ENCODE data around the gene SMAD5.

Gene SMAD5

DNA sequence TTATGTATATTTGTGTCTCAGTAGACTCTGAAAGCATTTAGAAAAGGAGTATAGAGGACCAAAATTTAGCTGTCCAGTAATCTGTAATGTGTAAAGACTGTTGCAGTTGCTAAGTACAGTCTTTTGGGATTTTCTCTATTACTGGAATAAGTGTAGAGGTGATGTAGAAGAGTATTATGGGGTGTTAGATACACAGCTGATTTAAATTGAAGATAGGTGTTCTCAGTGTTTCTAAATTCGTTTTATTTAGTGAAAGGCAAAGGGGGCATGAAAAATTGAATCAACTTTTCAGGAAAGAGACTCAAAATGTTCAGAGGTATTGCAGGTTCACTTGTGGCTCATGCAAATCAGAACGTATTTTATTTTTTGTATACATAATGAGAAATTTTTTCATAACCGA lies 13.6 kb downstream of the SMAD5 start:
- H2AFZ ChIP-seq, result no peak overlapping the region
- H3K27ac ChIP-seq, result no peak overlapping the region
- peaks cover 29% of the 10 kb centered on the region for H3K79me2 ChIP-seq
- no peaks in the 10 kb centered on the region for H3K9me3 ChIP-seq (ENCODE audit: control insufficient read depth, low read length)
- no peak overlapping the region for H3K4me3 ChIP-seq (ENCODE audit: low read depth, low read length)
- peaks cover 14% of the 10 kb centered on the region for H3K4me1 ChIP-seq
- H3K36me3 ChIP-seq (ENCODE audit: control insufficient read depth, insufficient read depth, low read length), result no peaks in the 10 kb centered on the region
- H3K4me2 ChIP-seq (ENCODE audit: low read length), result no peak overlapping the region
- no peaks in the 10 kb centered on the region for H3K27me3 ChIP-seq (ENCODE audit: control insufficient read depth, insufficient read depth, low read length)
- no peak overlapping the region for H3K9ac ChIP-seq
- TF ChIP-seq, protein P1, sequence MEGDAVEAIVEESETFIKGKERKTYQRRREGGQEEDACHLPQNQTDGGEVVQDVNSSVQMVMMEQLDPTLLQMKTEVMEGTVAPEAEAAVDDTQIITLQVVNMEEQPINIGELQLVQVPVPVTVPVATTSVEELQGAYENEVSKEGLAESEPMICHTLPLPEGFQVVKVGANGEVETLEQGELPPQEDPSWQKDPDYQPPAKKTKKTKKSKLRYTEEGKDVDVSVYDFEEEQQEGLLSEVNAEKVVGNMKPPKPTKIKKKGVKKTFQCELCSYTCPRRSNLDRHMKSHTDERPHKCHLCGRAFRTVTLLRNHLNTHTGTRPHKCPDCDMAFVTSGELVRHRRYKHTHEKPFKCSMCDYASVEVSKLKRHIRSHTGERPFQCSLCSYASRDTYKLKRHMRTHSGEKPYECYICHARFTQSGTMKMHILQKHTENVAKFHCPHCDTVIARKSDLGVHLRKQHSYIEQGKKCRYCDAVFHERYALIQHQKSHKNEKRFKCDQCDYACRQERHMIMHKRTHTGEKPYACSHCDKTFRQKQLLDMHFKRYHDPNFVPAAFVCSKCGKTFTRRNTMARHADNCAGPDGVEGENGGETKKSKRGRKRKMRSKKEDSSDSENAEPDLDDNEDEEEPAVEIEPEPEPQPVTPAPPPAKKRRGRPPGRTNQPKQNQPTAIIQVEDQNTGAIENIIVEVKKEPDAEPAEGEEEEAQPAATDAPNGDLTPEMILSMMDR (IDR thresholded peaks at IDR 0.05), result no peak

DNA sequence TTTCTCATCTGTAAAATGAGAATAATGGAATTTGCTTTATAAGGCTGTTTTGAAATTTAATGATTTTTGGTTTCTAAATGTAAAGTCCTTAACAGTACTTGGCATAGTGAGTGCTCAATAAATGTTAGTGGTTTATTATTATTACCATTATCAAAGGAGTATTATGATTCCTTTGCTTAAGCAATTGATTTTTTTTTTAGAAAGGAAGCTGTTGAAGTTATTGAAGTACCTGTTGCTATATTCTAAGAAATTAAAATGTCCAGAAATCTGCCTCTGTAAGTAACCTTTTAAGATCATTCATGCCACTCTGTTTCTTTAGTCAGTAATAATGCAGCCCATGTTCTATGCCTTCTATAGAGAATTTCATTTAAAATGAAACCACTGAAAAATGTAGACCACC lies 15.0 kb downstream of the SMAD5 start:
- Histone ChIP-seq H3K27ac (no peak overlapping the region), H3K79me2 (peaks cover 24% of the 10 kb centered on the region), H3K36me3 (ENCODE audit: control insufficient read depth, insufficient read depth, low read length) (no peaks in the 10 kb centered on the region), H2AFZ (no peak overlapping the region), H3K9me3 (ENCODE audit: control insufficient read depth, low read length) (no peaks in the 10 kb centered on the region), H3K4me1 (peaks cover 22% of the 10 kb centered on the region), H3K27me3 (ENCODE audit: control insufficient read depth, insufficient read depth, low read length) (no peaks in the 10 kb centered on the region), H3K4me3 (ENCODE audit: low read depth, low read length) (no peak overlapping the region), H3K4me2 (ENCODE audit: low read length) (no peak overlapping the region), H3K9ac (no peak overlapping the region)
- TF ChIP-seq, protein P1 (IDR thresholded peaks at IDR 0.05), result no peak

DNA sequence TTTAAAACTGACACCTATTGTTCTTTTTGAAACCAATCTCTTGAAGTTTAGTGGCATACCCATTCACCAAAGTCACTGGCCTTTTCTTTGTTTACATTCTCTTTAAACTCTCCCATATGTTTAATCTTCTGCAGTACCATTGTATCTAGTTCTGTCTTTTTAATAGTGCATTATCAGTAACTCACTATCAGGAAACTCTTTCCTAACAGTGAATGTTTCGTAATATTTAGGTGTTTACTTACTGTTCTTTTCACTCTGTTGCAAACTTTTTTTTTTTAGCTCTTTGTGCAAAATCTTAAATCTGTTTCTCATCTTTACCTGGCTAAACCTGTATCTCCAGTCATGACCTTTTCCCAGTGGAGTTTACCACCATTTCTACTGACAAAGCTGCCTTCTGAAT lies 17.2 kb downstream of the SMAD5 start:
- Histone ChIP-seq H3K27me3 (ENCODE audit: control insufficient read depth, insufficient read depth, low read length) (no peaks in the 10 kb centered on the region), H3K4me3 (ENCODE audit: low read depth, low read length) (no peak overlapping the region), H3K4me1 (peaks cover 20% of the 10 kb centered on the region), H3K4me2 (ENCODE audit: low read length) (peak overlapping the region; percentile 12), H3K36me3 (ENCODE audit: control insufficient read depth, insufficient read depth, low read length) (no peaks in the 10 kb centered on the region), H3K9ac (no peak overlapping the region), H2AFZ (no peak overlapping the region), H3K79me2 (peaks cover 13% of the 10 kb centered on the region), H3K9me3 (ENCODE audit: control insufficient read depth, low read length) (no peaks in the 10 kb centered on the region), H3K27ac (no peak overlapping the region)
- TF ChIP-seq, protein P1 (IDR thresholded peaks at IDR 0.05), result no peak

DNA sequence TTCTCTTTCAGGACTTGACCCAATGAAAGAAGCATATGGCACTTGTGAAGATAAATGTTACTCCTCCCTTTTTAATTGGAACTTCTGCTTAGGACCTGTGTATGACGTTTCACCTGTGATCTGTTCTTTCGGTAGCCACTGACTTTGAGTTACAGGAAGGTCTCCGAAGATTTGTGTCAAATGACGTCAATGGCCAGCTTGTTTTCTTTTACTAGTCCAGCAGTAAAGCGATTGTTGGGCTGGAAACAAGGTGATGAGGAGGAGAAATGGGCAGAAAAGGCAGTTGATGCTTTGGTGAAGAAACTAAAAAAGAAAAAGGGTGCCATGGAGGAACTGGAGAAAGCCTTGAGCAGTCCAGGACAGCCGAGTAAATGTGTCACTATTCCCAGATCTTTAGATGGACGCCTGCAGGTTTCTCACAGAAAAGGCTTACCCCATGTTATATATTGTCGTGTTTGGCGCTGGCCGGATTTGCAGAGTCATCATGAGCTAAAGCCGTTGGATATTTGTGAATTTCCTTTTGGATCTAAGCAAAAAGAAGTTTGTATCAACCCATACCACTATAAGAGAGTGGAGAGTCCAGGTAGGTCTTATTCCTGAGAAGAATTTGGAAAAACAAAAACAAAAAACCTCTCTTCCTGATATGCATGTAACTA lies 21.1 kb downstream of the SMAD5 start:
- H3K4me3 ChIP-seq (ENCODE audit: low read depth, low read length), result no peak overlapping the region
- no peaks in the 10 kb centered on the region for H3K36me3 ChIP-seq (ENCODE audit: control insufficient read depth, insufficient read depth, low read length)
- H3K79me2 ChIP-seq, result peaks cover 36% of the 10 kb centered on the region
- no peaks in the 10 kb centered on the region for H3K27me3 ChIP-seq (ENCODE audit: control insufficient read depth, insufficient read depth, low read length)
- no peak overlapping the region for H3K4me2 ChIP-seq (ENCODE audit: low read length)
- no peak overlapping the region for H3K27ac ChIP-seq
- no peak overlapping the region for H2AFZ ChIP-seq
- H3K4me1 ChIP-seq, result peaks cover 15% of the 10 kb centered on the region
- TF ChIP-seq, protein P1 (IDR thresholded peaks at IDR 0.05), result no peak
- no peak overlapping the region for H3K9ac ChIP-seq
- H3K9me3 ChIP-seq (ENCODE audit: control insufficient read depth, low read length), result no peaks in the 10 kb centered on the region

DNA sequence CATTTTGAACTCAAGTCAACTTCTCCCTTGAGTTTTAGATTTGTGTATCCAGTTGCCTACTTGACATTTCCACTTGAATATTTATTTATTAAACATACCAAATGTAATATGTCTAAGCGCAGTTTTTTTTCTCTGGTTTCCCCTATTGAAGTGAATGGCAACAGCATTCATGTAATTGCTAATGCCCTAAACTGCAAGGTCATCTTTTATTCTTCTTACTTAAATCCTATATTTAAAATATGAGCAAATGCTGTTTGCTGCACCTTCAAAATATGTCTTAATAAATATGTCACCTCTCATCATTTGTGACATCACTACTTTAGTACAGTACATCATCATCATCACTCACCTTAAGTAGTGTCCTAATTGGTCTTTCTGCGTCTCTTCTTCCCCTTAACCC lies 22.4 kb downstream of the SMAD5 start:
- H3K27ac ChIP-seq, result no peak overlapping the region
- H3K4me2 ChIP-seq (ENCODE audit: low read length), result no peak overlapping the region
- H3K4me3 ChIP-seq (ENCODE audit: low read depth, low read length), result no peak overlapping the region
- H3K4me1 ChIP-seq, result peaks cover 13% of the 10 kb centered on the region
- no peak overlapping the region for H2AFZ ChIP-seq
- H3K9ac ChIP-seq, result no peak overlapping the region
- H3K9me3 ChIP-seq (ENCODE audit: control insufficient read depth, low read length), result no peaks in the 10 kb centered on the region
- H3K36me3 ChIP-seq (ENCODE audit: control insufficient read depth, insufficient read depth, low read length), result no peaks in the 10 kb centered on the region
- H3K27me3 ChIP-seq (ENCODE audit: control insufficient read depth, insufficient read depth, low read length), result no peaks in the 10 kb centered on the region
- H3K79me2 ChIP-seq, result peaks cover 36% of the 10 kb centered on the region
- TF ChIP-seq, protein P1 (IDR thresholded peaks at IDR 0.05), result no peak

Measured in parathyroid adenoma (tissue), 2 donors.